K562 (cell line): ENCODE measurements around the gene GTSE1. TPM values are rescaled to one million over a fixed set of nuclear protein-coding genes. Genes with fewer than 3 reads are reported as not detected.

Source experiments
- BDP1 ChIP-seq: IDR thresholded peaks from 3 replicates; pipeline ENCODE4 v1.6.1; 2011; ENCODE audit not compliant: insufficient read length, insufficient read depth
- CAMTA2 ChIP-seq: fragments of 250-450 bp; sonication (Bioruptor Pico); conservative IDR thresholded peaks from 2 replicates; pipeline ENCODE4 v1.5.1; 2022
- CLOCK ChIP-seq: fragments of 250-450 bp; sonication (Bioruptor Pico); IDR thresholded peaks from 2 replicates; pipeline ENCODE4 v1.4.0; 2020; ENCODE audit warnings: mild to moderate bottlenecking, moderate library complexity, borderline replicate concordance
- HDAC1 ChIP-seq, 2 experiments: fragments of 450-650 bp; IDR thresholded peaks; 2 replicates each; pipeline ENCODE4 v1.6.1; 2016 to 2017; ENCODE audit warnings: inconsistent platforms in 1 of 2, mild to moderate bottlenecking in 1 of 2, moderate library complexity in 1 of 2
- HMGXB4 ChIP-seq: sonication (generic); formaldehyde crosslinking; IDR thresholded peaks from 2 replicates; pipeline ENCODE4 v1.8.1; 2023; ENCODE audit warnings: mild to moderate bottlenecking, missing genetic modification reagents
- MXD1 ChIP-seq: fragments of 250-450 bp; sonication (Bioruptor Pico); IDR thresholded peaks from 2 replicates; pipeline ENCODE4 v1.8.0; 2021; ENCODE audit warnings: borderline replicate concordance, mild to moderate bottlenecking, moderate library complexity; ENCODE audit not compliant: poor library complexity, severe bottlenecking
- NCOA2 ChIP-seq, 2 experiments: fragments of 450-650 bp; IDR thresholded peaks; 2 replicates each; pipeline ENCODE4 v1.6.1; 2018; ENCODE audit warnings: mild to moderate bottlenecking in 2 of 2, moderate library complexity in 1 of 2; ENCODE audit not compliant: partially characterized antibody in 2 of 2
- NONO ChIP-seq, 2 experiments: fragments of 200-400 bp in 1 of 2; fragments of 450-650 bp in 1 of 2; formaldehyde crosslinking in 1 of 2; IDR thresholded peaks; 2 replicates each; pipeline ENCODE4 v1.6.1; 2017; ENCODE audit warnings: low read depth in 2 of 2, mild to moderate bottlenecking in 2 of 2, moderate library complexity in 2 of 2, low read length in 1 of 2
- NR2C1 ChIP-seq, 2 experiments: fragments of 450-650 bp; IDR thresholded peaks; 2 replicates each; pipeline ENCODE4 v1.6.1; 2017; ENCODE audit warnings: mild to moderate bottlenecking in 2 of 2, antibody characterized with exemption in 1 of 2, inconsistent platforms in 1 of 2, missing compliant biosample characterization in 1 of 2, missing genetic modification characterization in 1 of 2
- PCBP2 ChIP-seq: fragments of 200-400 bp; formaldehyde crosslinking; IDR thresholded peaks from 2 replicates; pipeline ENCODE4 v1.6.1; 2018; ENCODE audit warnings: low read length, low read depth, mild to moderate bottlenecking, moderate library complexity; ENCODE audit not compliant: poor library complexity, severe bottlenecking
- PHF21A ChIP-seq: fragments of 450-650 bp; IDR thresholded peaks from 2 replicates; pipeline ENCODE4 v1.6.1; 2017; ENCODE audit warnings: low read depth, borderline replicate concordance
- POLR2A ChIP-seq: fragments of 450-650 bp; conservative IDR thresholded peaks from 2 replicates; pipeline ENCODE4 v1.6.1; 2016
- POLR3G ChIP-seq: IDR thresholded peaks from 2 replicates; pipeline ENCODE4 v1.6.1; 2011; ENCODE audit not compliant: insufficient read length, insufficient replicate concordance; ENCODE audit errors: extremely low read depth
- THRB ChIP-seq: fragments of 450-650 bp; formaldehyde crosslinking; conservative IDR thresholded peaks from 2 replicates; pipeline ENCODE4 v1.4.0; 2022; ENCODE audit warnings: mild to moderate bottlenecking, missing genetic modification characterization
- ZEB2 ChIP-seq: fragments of 450-650 bp; IDR thresholded peaks from 2 replicates; pipeline ENCODE4 v1.6.1; 2016
- ZNF124 ChIP-seq: sonication (generic); formaldehyde crosslinking; IDR thresholded peaks from 2 replicates; pipeline ENCODE4 v1.8.1; 2022; ENCODE audit warnings: missing genetic modification reagents
- ZNF253 ChIP-seq: fragments of 250-450 bp; sonication (Bioruptor Pico); conservative IDR thresholded peaks from 2 replicates; pipeline ENCODE4 v1.6.1; 2021; ENCODE audit warnings: mild to moderate bottlenecking
- ZNF282 ChIP-seq: sonication (generic); formaldehyde crosslinking; IDR thresholded peaks from 2 replicates; pipeline ENCODE4 v1.8.1; 2023; ENCODE audit warnings: missing genetic modification reagents
- ZNF311 ChIP-seq: fragments of 250-450 bp; sonication (Bioruptor Pico); IDR thresholded peaks from 2 replicates; pipeline ENCODE4 v1.4.0; 2020; ENCODE audit warnings: mild to moderate bottlenecking, moderate library complexity
- ZNF785 ChIP-seq: fragments of 250-450 bp; sonication (Bioruptor Pico); IDR thresholded peaks from 2 replicates; pipeline ENCODE4 v1.4.0; 2020; ENCODE audit warnings: mild to moderate bottlenecking
- polyA plus RNA-seq, 8 experiments: library from polyadenylated mRNA; depleted of rRNA in 4 of 8; stranded (reverse) in 5 of 8; unstranded in 3 of 8; fragments of >200 nt; fragmentation: Nextera tagmentation in 2 of 8; fragmentation: Illumina TruSeq in 1 of 8; extraction: Ambion mirVana in 2 of 8; extraction: Trizol in 1 of 8; gene quantifications; 2 replicates each; pipeline versions ENCODE4 v1.2.1 to v1.2.3, GENCODE V29; 2011 to 2014; ENCODE audit warnings: inconsistent platforms in 1 of 8, missing spikeins in 1 of 8
- total RNA-seq, 7 experiments: library from RNA; depleted of rRNA in 6 of 7; stranded (reverse); fragments of >200 nt in 6 of 7; fragmentation: Illumina TruSeq in 2 of 7; extraction: Trizol in 2 of 7; gene quantifications; 2 replicates each; pipeline versions ENCODE4 v1.2.1 to v1.2.3, GENCODE V29; 2011 to 2021; ENCODE audit warnings: low replicate concordance in 1 of 7
- TF ChIP-seq, protein P1 (sequence below): fragments of 450-650 bp; formaldehyde crosslinking; IDR thresholded peaks from 2 replicates; pipeline ENCODE4 v1.4.0; 2020; ENCODE audit warnings: mild to moderate bottlenecking, moderate library complexity

GTSE1 gene
- total and polyA plus RNA-seq, 9 of the 15 experiments (the other 6 are each of a cell fraction or from before 2014, with no cell fraction given): 2.5 to 22.5 (median 12.9) TPM

- TF ChIP-seq ZNF253 (CRISPR knock-in tag): no peak
- no peak for TF ChIP-seq CAMTA2
- no peak for TF ChIP-seq BDP1
- no peak for TF ChIP-seq PCBP2
- TF ChIP-seq ZNF124 (CRISPR knock-in tag): no peak
- TF ChIP-seq NCOA2 (IDR thresholded peaks at IDR 0.05; ENCODE audit: partially characterized antibody in 2 of 2): no peak
- no peak for TF ChIP-seq PHF21A
- TF ChIP-seq THRB (CRISPR knock-in tag): no peak
- TF ChIP-seq ZNF785: no peak
- no peak for TF ChIP-seq MXD1 (CRISPR knock-in tag)
- TF ChIP-seq, protein P1, sequence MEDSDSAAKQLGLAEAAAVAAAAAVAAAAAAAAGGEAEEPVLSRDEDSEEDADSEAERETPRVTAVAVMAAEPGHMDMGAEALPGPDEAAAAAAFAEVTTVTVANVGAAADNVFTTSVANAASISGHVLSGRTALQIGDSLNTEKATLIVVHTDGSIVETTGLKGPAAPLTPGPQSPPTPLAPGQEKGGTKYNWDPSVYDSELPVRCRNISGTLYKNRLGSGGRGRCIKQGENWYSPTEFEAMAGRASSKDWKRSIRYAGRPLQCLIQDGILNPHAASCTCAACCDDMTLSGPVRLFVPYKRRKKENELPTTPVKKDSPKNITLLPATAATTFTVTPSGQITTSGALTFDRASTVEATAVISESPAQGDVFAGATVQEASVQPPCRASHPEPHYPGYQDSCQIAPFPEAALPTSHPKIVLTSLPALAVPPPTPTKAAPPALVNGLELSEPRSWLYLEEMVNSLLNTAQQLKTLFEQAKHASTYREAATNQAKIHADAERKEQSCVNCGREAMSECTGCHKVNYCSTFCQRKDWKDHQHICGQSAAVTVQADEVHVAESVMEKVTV (CRISPR knock-in tag): no peak
- peak in 1 of 2 experiments; percentile 47; a peak in 1 of 4 replicates for TF ChIP-seq NONO (IDR thresholded peaks at IDR 0.05; ENCODE audit: low read depth in 2 of 2, low read length in 1 of 2)
- no peak for TF ChIP-seq ZNF282 (CRISPR knock-in tag)
- no peak for TF ChIP-seq ZNF311 (CRISPR knock-in tag)
- TF ChIP-seq POLR2A: peak; percentile 82
- TF ChIP-seq NR2C1 (IDR thresholded peaks at IDR 0.05): no peak
- no peak for TF ChIP-seq NR2C1 (tag; IDR thresholded peaks at IDR 0.05)
- no peak for TF ChIP-seq CLOCK
- no peak for TF ChIP-seq HDAC1 (IDR thresholded peaks at IDR 0.05)
- TF ChIP-seq ZEB2: no peak
- no peak for TF ChIP-seq POLR3G
- TF ChIP-seq HMGXB4 (CRISPR knock-in tag): no peak
Observed at GRCh38 chr22:46250035-46250782, 46.5 kb upstream of the GTSE1 start, which contains the start of gene CDPF1 (continued).
